SU-DHL-6 (cell line): Measurements from ENCODE around the gene RABL3.

Experiments
- H2AFZ ChIP-seq: fragments of 200-600 bp; sonication (generic); 2 replicates; pipeline ENCODE4 v1.6.1; 2014; ENCODE audit warnings: low read depth, mild to moderate bottlenecking, moderate library complexity, mixed read lengths, antibody characterized with exemption, low read length; ENCODE audit not compliant: severe bottlenecking
- H3F3A ChIP-seq: fragments of 200-600 bp; shearing (Covaris generic); 2 replicates; pipeline ENCODE4 v1.6.0; 2016; ENCODE audit warnings: antibody characterized with exemption, mild to moderate bottlenecking; ENCODE audit not compliant: insufficient read depth
- H3K27ac ChIP-seq: fragments of 200-600 bp; sonication (generic); 2 replicates; pipeline ENCODE4 v1.5.1; 2016; ENCODE audit warnings: low read depth, mild to moderate bottlenecking, low read length, moderate library complexity, mixed read lengths
- H3K27me3 ChIP-seq: fragments of 200-600 bp; sonication (generic), shearing (Covaris generic); 2 replicates; pipeline ENCODE4 v1.6.0; 2014; ENCODE audit warnings: mild to moderate bottlenecking, low read length
- H3K36me3 ChIP-seq: fragments of 200-600 bp; sonication (generic); 2 replicates; pipeline ENCODE4 v1.6.1; 2014; ENCODE audit warnings: mild to moderate bottlenecking, low read length, mixed read lengths
- H3K4me2 ChIP-seq: fragments of 300-600, 200-600 bp; shearing (Covaris generic), sonication (generic); 2 replicates; pipeline ENCODE4 v1.6.0; 2014; ENCODE audit warnings: low read length, low read depth, mild to moderate bottlenecking; ENCODE audit not compliant: poor library complexity, severe bottlenecking
- H3K4me3 ChIP-seq: fragments of 200-600 bp; sonication (generic); 2 replicates; pipeline ENCODE4 v1.5.1; 2014; ENCODE audit warnings: antibody characterized with exemption, low read length, mild to moderate bottlenecking, mixed read lengths; ENCODE audit not compliant: insufficient read depth, poor library complexity, severe bottlenecking
- H3K79me2 ChIP-seq: fragments of 200-600 bp; sonication (generic); 2 replicates; pipeline ENCODE4 v1.6.1; 2014; ENCODE audit warnings: mild to moderate bottlenecking, low read length, moderate library complexity; ENCODE audit not compliant: insufficient read depth
- H3K9ac ChIP-seq: fragments of 200-600 bp; sonication (generic); 2 replicates; pipeline ENCODE4 v1.7.0; 2014; ENCODE audit warnings: mild to moderate bottlenecking, low read length
- H3K9me2 ChIP-seq: fragments of 200-600 bp; sonication (generic); replicated peaks from 2 replicates; pipeline ENCODE4 v1.6.1; 2014; ENCODE audit warnings: low read length; ENCODE audit not compliant: insufficient read depth
- H3K9me3 ChIP-seq: fragments of 200-600 bp; sonication (generic); 2 replicates; pipeline ENCODE4 v1.6.1; 2014; ENCODE audit warnings: low read length, mixed read lengths; ENCODE audit not compliant: insufficient read depth
- H4K20me1 ChIP-seq: fragments of 200-600 bp; sonication (generic); 2 replicates; pipeline ENCODE4 v1.6.1; 2014; ENCODE audit warnings: low read depth, mild to moderate bottlenecking, antibody characterized with exemption, low read length, moderate library complexity, mixed read lengths
- EZH2phosphoT487 ChIP-seq: fragments of 200-600 bp; sonication (generic), shearing (Covaris generic); conservative IDR thresholded peaks from 2 replicates; pipeline ENCODE4 v1.6.1; 2018; ENCODE audit warnings: mild to moderate bottlenecking, antibody characterized with exemption, low read length, moderate library complexity, mixed read lengths
- TF ChIP-seq, protein P1 (sequence below): fragments of 200-600 bp; sonication (generic); IDR thresholded peaks from one replicate; pipeline ENCODE4 v1.5.1; 2017; ENCODE audit warnings: antibody characterized with exemption, mild to moderate bottlenecking, low read length, moderate library complexity; ENCODE audit not compliant: insufficient read depth, poor library complexity, severe bottlenecking

Gene RABL3

GRCh38 chr3:120705884-120706582, 36.3 kb downstream of the RABL3 start:
- Histone ChIP-seq H3K9me2 (no peaks in the 10 kb centered on the region), H3K79me2 (no peaks in the 10 kb centered on the region), H3K36me3 (peaks cover 26% of the 10 kb centered on the region; the same call in 1 of the 2 replicates), H3K27me3 (no peaks in the 10 kb centered on the region), H3K27ac (no peak overlapping the region), H3K4me2 (no peak overlapping the region), H2AFZ (no peak overlapping the region), H3K9ac (no peak overlapping the region), H4K20me1 (no peaks in the 10 kb centered on the region; the same call in 1 of the 2 replicates), H3K9me3 (no peaks in the 10 kb centered on the region), H3F3A (no peaks in the 10 kb centered on the region), H3K4me3 (no peak overlapping the region)
- TF ChIP-seq, protein P1, sequence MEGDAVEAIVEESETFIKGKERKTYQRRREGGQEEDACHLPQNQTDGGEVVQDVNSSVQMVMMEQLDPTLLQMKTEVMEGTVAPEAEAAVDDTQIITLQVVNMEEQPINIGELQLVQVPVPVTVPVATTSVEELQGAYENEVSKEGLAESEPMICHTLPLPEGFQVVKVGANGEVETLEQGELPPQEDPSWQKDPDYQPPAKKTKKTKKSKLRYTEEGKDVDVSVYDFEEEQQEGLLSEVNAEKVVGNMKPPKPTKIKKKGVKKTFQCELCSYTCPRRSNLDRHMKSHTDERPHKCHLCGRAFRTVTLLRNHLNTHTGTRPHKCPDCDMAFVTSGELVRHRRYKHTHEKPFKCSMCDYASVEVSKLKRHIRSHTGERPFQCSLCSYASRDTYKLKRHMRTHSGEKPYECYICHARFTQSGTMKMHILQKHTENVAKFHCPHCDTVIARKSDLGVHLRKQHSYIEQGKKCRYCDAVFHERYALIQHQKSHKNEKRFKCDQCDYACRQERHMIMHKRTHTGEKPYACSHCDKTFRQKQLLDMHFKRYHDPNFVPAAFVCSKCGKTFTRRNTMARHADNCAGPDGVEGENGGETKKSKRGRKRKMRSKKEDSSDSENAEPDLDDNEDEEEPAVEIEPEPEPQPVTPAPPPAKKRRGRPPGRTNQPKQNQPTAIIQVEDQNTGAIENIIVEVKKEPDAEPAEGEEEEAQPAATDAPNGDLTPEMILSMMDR, result no peak
- no peak for TF ChIP-seq EZH2phosphoT487

GRCh38 chr3:120699333-120699732, 43.0 kb downstream of the RABL3 start:
- no peaks in the 10 kb centered on the region for H3K9me2 ChIP-seq
- no peaks in the 10 kb centered on the region for H3K79me2 ChIP-seq

DNA sequence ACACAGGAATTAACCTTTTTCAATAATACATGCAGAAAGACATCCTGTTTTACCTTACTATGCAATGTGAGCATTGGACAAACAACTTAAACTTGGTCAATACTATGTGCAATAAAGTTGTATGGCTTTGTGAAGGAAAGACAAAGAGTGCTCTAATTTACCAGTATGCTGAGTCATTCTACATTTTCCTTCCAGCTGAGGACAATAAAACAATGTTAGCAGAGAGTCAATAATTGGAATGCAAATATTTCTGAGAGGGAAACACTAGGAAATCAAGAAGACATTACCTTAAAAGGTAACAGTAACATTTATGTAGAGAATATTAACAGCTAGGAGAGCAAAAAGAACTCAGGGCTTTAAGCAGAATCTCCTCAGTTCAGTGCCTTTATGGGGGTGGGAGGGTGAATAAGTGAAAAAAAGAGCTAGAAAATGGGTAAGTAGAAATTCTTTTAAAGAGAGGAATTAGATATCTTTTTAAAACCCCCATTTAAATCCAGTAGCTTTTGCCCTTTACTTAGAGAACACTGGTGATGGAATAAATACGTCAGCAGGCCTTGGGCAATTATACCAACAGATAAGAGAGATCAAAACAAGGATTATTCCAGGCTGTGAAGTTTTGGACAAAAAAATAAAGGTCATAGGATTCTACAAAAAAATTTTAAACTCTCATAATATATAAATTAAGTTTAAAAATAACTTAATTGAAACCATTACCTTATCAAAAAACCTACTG, 48.7 kb downstream of the RABL3 start:
- H2AFZ ChIP-seq, result no peak overlapping the region
- H3K9me2 ChIP-seq, result no peaks in the 10 kb centered on the region
- H3K27me3 ChIP-seq, result no peaks in the 10 kb centered on the region
- no peaks in the 10 kb centered on the region for H3K79me2 ChIP-seq
- H3K4me3 ChIP-seq, result no peak overlapping the region
- peaks cover 6% of the 10 kb centered on the region; the same call in 1 of the 2 replicates for H3K36me3 ChIP-seq
- no peaks in the 10 kb centered on the region for H3F3A ChIP-seq
- TF ChIP-seq, protein P1, result no peak
- no peak for TF ChIP-seq EZH2phosphoT487
- H4K20me1 ChIP-seq, result no peaks in the 10 kb centered on the region
- H3K9ac ChIP-seq, result no peak overlapping the region
- H3K9me3 ChIP-seq, result no peaks in the 10 kb centered on the region
- no peak overlapping the region for H3K27ac ChIP-seq
- no peak overlapping the region for H3K4me2 ChIP-seq

More at GRCh38 chr3:120699333-120699732, 43.0 kb downstream of the RABL3 start:
- no peak overlapping the region for H2AFZ ChIP-seq
- TF ChIP-seq, protein P1, result no peak
- no peak for TF ChIP-seq EZH2phosphoT487
- no peak overlapping the region for H3K9ac ChIP-seq
- no peaks in the 10 kb centered on the region; the same call in 1 of the 2 replicates for H4K20me1 ChIP-seq
- no peaks in the 10 kb centered on the region for H3K9me3 ChIP-seq
- peaks cover 14% of the 10 kb centered on the region; the same call in 1 of the 2 replicates for H3K36me3 ChIP-seq
- H3K27me3 ChIP-seq, result no peaks in the 10 kb centered on the region
- H3K4me2 ChIP-seq, result no peak overlapping the region
- H3K27ac ChIP-seq, result no peak overlapping the region
- H3K4me3 ChIP-seq, result no peak overlapping the region
- H3F3A ChIP-seq, result no peaks in the 10 kb centered on the region
